KG1 (cell line): ENCODE measurements around the gene ORC3.
"Not testable (repeated sequence)": the region's sequence is repeated elsewhere in the genome, so short reads cannot be mapped to it uniquely, and the experiment has no call there.

ENCODE experiments used
- DNase-seq: peaks from one replicate; lab custom pipeline; 2025; lab: John Stamatoyannopoulos, UW

ORC3 gene

DNA sequence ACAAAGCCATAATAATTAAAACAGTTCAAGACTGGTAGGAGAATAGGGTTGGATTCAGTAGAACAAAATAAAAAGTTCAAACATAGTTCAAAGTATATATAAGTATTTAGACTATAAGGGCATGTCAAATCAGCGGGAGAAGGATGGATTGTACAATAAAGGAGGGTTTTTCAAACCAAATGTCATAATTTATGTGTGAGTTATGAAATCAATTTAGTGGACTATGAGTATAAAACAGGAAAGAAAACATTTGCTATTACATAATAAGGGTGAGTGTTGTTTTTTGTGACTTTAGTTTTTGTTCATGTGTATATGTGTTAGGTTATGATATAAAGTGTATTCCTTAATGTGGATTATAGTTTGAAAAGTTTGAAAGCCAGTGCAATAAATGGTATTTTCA is 10.6 kb downstream of the ORC3 start:
- no peak for DNase-seq

DNA sequence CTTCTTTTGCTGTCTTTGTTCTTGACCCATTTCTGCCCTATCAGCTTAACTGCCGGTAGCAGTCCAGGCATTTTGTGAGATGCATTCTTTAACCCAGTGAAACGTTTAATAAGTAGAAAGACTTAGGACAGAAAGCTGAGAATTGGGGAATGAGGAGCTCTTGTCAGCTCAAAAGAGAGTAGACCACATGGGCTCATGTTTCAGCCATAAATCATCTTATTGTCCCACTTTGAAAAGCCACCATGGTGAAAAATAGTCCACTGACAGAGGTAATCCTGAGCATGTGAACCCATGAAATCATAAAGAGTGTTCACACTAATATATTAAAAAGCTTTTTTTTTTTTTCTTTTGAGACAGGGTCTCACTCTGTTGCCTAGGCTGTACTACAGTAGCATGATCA is 16.3 kb downstream of the ORC3 start:
- DNase-seq, result no peak

DNA sequence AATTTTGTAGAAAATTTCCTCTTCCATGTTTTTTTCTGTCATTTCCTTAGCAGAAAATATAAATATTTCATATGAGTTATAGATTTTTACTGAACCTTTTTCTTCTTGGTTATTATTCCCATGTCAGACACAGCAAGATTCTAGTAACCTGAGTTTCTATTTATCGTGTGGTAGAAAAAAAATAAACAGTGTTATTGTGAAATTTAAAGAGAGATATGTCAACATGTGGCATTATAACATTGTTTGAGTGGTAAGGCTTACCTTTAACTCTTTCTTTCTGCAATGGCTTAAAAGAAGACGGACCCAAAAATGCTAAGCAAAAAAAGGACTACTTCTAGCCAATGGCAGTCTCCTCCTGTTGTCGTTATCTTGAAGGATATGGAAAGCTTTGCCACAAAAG is 18.9 kb downstream of the ORC3 start:
- no peak for DNase-seq

DNA sequence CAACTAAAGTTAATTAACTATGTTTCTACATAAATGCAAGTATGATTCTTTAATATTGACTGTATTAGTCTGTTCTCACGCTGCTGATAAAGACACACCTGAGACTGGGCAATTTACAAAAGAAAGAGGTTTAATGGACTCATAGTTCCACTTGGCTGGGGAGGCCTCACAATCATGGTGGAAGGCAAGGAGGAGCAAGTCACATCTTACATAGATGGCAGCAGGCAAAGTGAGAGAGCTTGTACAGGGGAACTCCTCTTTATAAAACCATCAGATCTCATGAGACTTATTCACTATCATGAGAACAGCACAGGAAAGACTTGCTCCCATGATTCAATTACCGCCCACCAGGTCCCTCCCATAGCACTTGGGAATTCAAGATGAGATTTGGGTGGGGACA is 23.1 kb downstream of the ORC3 start:
- not testable (repeated sequence) for DNase-seq

DNA sequence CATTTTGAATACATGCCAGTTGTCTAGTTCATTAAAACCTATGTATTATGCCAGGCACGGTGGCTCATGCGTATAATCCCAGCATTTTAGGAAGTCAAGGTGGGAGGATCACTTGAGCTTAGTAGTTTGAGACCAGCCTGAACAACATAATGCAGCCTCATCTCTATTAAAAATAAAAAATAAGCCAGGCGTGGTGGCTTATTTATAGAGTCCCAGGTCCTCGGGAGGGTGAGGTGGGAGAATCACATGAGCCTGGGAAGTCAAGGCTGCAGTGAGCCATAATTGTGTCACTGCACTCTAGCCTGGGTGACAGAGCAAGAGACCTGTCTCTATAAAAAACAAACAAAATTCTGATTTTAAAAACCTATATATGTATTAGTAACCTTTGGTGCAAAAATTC is 27.5 kb downstream of the ORC3 start:
- DNase-seq, result no peak

DNA sequence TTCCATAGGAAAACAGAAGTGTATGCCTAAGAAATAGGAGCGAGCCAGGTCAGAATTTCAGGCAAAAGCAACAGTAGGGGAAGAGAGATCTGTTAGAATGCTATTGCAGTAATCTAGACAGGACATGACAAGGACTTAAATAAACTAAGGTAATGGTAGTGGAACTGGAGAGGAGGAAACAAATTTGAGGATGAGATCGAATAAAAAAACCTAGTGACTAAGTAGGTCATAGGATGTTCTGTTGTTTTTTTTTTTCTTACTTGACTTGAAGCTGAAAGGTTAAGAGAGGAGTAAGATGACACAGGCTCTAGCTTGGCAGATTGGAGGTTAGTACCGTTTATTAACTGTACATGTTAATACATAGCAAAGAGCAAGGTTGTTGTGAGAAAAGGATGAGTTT is 28.6 kb downstream of the ORC3 start:
- DNase-seq, result no peak

DNA sequence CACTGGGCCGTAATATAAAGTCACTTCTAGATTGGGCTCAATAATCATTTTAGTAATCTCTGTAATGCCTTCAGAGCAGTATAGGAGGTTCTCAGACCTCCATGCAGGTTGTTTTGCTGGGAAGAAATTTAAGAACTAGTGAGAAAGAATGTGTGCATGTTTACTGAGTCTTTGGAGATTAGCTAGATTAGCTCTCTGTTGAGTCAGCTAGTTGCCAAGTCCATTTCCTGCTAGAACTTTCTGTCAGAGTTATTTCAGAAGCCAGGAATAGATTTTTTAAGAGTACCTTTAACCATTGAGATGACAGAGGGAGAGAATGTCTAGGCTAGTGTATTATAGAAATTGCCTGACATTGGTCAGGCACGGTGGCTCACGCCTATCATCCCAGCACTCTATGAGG is 33.3 kb downstream of the ORC3 start:
- no peak for DNase-seq

DNA sequence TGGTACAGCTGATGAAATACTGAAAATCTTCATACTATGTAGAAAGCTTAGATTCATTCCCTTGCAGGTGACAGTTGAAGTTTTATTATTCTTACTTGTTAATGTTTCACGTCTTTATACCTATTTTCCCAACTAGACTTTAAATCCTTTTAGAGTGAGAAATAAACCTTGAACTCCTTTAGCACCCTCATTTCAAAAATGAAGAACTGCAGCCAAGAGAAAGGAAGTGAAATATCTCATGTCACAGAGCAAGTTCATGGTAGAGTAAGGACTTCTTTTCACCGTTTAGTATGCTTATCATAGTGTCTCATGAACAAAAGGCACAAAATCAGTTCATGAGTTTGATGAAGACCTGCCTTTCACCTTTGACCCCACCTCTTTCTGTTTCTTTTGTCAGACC is 38.5 kb downstream of the ORC3 start:
- DNase-seq, result no peak

DNA sequence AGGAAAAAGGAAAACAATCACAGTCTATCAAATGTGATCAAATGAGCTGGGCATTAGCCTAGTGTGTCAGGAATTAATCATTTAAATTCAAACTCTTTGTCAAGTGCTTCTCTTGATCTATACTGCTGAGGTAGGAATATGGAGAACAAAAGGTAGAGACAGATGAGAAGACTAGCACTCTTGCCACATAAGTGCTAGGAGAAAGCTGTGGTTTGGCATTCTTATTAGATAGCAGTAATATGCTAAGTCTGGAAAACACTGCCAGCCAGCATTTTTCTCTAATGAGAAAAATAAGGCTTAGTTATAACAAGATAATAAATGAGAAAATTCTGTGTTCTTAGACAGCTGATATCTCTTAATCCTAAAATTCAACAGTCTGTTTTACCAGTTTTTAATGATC is 38.9 kb downstream of the ORC3 start:
- DNase-seq, result no peak

DNA sequence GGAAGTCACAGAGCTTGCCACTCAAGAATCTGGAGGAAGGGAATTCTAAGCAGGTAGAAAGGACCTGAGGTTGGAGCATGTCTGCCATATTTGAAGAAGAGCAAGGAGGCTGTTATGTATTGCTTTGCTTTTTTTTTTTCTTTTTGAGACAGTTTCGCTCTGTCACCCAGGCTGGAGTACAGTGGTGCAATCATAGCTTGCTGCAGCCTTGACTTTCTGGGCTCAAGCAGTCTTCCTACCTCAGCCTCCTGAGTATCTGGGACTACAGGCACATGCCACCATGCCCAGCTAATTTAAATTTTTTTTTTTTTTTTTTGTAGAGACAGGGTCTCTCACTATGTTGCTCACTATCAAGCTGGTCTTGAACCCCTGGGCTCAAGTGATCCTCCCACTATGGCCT is 40.8 kb downstream of the ORC3 start:
- DNase-seq, result no peak

DNA sequence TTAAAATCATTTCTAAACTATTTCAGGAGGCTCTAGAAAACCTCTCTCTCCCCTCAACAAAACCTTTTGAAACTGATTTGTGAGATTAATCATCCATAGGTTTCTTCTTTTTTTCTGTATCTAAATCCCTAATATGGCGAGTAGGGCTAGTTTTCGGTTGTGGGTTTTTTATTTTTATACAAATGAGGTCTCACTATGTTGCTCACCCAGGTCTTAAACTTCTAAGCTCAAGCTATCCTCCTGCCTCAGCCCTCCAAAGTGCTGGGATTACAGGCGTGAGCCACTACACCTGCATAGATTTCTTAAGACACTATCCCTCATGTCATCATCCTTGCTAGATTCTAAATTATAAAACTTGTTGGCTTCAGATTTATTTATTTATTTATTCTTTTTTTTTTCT is 43.9 kb downstream of the ORC3 start:
- DNase-seq, result no peak

DNA sequence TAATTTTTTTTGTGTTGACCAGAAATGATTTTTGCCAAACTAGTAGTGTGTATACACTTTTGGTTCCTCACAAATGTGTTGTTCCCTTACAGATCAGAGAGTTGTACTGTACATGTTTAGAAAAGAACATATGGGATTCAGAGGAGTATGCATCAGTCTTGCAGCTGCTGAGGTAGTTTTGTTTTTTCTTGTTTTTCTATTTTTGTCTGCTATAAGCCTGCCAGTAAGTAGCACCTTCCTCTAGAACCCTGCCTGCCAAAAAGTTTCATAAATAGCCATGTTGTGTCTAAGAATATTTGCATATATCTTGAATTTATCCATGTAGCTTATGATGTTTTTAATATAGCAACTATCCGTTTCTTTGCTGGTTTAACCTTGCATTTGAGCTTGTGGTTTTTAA is 46.4 kb downstream of the ORC3 start:
- DNase-seq, result no peak

DNA sequence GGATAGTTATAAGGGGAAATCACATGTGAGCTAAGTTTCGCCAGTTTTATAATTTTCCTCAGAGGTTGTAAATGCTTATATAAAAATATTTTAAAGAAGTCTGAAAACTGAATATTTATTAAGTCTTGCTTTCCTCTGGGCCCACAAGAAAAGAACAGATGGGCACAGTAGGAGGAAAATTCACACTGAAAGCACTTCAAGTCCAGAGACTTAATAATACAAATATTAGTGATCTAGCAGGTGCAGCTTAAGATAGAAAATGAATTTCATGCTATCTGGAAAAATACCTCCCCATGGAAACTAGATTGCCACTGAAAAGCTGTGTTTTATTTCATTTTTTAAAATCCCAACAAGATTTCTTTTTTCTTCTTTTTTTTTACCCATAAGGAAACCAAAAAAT is 47.2 kb downstream of the ORC3 start:
- DNase-seq, result no peak

DNA sequence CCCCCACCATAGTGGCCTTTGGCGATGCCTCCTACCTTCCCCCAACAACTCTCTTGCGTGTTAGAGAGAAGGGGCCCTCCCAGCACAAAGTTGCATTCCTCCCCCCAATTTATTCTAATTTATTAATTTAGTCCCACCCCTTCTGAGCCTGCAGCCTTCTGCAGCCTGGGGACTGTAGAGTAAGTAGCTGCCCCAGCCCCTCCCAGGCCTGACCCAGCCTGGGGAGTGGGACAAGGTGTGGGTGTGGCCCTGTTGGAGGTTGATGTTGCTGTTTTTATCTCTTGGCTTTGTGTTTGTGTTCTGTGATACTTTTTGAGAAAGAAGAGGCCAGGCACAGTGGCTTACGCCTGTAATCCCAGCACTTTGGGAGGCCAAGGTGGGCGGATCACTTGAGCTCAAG is 49.4 kb downstream of the ORC3 start:
- no peak for DNase-seq

DNA sequence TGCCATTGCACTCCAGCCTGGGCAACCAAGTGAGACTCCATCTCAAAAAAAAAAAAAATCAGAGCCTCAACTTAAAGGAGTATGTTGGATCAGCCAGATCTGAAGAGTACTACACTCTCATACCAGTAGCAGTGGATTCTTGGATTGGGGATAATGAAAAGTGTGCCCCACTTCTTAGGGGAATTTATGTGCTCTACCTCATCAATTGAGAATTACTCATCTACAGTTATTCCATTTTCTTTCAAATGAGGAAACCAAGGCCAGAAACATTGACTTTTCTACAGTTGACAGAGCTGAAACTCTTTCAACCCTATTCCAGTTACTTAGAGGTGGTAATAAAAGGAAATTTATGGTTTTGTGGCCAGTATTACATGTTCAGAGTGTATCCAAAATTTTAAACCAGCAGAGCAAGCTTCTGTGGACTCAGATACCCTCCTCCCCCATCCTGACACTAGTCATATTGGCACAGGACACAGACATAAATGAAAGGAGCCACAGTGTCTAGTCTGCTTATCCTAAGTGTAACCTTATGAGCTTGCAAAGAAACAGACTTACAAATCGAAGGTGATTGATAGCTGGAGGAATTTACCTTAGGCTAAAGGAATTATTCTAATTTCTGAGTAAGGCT is 51.2 kb downstream of the ORC3 start:
- DNase-seq, result no peak

DNA sequence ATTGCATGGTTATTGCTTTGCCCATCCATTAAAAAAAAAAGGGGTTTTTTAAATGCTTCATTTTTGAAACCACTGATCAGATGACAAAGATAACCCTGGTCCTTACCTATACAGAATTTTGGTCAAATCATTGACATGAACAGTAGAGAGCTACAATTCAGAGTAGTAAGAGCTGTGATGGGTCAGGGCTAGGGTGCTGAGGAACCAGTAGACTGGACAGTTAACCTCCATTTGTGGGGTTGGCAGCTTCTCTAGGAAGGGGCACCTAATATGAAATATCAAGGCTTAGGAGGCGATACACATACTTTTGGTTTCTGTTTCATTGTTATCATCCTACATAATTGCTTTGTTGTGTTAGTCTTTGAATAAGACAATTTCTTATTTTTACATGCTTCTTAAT is 55.1 kb downstream of the ORC3 start:
- no peak for DNase-seq

DNA sequence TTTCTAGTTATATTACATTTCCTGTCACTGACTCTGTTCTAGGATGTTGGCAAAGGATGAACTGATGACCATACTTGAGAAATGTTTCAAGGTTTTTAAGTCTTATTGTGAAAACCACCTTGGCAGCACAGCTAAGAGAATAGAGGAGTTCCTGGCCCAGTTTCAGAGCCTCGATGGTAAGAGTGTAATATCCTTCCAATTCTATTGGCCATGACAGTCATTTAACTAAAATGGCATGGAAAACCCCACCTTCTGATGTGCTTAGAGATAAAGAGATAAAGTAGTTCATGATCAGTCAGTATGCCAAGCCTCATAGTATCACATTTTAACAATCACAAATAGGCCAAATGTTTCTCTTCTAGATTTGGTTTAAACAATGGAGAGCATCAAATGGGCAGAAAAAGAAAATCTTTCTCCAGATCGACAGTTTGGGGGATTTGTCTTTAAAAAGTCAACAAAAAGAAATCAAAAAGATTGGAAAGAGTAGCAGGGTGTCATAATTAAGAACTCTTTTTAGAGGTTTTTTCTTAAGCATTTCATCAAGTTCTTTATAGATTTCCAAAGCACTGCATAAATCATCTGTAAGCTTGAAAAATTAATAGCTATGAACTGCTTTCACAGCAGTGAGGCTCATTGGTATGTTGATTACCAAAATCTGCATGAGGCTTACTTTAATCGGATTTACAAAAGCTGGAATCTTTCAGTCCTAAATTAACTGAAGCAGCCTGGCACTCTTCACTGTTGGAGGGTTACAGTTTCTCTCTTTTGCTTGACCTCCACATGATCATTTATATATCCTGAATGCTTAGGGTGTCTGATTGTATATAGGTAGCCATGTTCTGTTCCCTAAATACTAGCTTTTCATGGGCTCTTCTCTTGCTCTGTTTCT is 63.4 kb downstream of the ORC3 start:
- DNase-seq, result no peak

DNA sequence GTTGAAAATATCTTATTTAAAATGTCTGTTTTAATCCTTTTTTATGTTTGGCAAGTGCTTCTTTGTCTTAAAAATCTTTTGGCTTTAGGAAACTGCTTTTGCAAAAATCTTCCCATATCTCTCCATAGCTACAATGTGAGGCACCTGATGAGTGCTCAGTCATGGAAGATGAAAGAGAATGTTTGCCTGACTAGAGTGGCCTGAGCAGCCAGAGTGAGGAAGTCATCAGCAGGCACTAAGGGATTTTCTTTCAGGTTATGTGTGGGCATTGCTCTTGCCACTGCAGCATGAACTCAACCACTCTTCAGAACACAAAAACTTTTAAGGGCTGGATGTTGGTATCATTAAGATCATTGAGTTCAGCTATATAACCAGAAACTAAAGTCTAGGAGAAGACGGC is 64.2 kb downstream of the ORC3 start:
- no peak for DNase-seq

DNA sequence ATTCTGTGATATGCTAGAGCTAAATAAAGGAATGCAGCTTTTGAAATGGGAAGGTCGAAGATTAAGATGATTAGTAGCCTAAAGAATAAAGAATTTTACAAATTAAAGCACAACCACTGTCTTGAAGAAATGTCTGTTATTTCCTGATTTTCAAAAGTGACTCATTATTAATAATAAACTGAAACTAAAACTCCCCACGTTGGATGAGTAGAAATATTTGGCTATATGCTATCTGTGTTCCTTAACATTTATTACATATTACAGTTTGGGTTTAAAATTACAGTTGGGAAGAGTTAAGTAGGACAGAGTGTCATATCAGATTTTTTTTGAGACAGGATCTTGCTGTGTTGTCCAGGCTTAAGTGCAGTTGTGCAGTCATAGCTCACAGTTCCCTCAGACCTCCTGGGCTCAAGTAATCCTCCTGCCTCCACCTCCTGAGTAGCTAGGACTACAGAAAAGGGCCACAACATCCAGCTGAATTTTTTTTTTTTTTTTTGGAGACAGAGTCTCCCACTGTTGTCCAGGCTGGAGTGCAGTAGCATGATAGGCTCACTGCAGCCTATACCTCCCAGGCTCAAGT is 65.0 kb downstream of the ORC3 start:
- no peak for DNase-seq

DNA sequence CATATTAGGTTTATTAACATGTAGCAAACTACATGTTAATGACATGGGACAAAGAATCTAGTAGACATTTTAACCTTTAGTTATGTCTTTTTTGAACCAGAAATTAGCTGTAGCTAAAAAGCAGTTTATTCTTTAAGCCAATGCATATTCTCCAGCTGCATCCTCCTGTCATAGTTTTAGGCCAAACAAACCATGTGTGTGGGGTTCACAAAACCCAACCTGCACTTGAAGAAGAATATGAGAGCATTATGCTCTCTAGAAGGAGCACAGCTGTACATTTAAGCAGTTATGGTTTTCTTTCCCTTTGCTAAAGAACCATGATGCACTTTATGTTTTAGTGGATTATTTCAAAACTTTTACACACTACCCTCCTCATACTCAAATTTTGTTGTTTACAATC is 65.9 kb downstream of the ORC3 start:
- no peak for DNase-seq

DNA sequence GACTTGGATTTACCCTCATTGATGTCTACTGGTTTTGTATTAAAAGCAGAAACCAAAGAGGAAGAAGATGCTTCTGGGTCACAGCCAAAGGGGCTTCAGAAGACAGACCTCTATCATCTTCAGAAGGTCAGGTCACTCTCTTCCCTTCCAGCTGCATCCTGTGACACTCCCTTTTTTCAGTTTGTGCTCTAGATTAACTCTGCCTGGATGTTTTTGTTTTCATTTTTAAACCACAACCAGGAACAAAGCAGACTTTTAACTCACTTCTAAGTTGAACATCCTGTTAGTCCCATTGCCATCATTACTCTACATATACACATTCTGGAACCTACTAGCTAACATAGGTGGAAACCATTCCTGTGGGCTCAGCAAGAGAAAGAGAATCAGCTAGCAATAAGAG is 66.9 kb downstream of the ORC3 start:
- DNase-seq, result no peak

DNA sequence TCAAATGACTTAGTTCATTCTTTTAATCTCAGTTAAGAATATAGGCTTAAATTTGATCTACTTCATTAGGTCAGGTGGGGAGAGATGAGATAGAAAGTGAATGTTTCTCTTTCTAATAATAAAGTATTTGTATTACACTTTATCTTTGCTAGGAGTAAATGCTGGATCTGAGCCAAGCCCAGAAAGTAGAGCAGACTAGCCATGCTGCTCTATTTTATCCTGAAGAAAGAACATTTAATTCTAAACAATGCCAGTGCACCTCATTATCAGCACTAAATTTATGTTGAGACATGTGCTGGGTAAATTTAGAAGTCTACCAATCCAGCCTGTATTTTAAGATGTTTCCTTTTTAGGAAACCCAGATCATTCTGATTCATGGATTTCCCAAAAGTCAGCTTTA is 68.6 kb downstream of the ORC3 start:
- DNase-seq, result no peak

DNA sequence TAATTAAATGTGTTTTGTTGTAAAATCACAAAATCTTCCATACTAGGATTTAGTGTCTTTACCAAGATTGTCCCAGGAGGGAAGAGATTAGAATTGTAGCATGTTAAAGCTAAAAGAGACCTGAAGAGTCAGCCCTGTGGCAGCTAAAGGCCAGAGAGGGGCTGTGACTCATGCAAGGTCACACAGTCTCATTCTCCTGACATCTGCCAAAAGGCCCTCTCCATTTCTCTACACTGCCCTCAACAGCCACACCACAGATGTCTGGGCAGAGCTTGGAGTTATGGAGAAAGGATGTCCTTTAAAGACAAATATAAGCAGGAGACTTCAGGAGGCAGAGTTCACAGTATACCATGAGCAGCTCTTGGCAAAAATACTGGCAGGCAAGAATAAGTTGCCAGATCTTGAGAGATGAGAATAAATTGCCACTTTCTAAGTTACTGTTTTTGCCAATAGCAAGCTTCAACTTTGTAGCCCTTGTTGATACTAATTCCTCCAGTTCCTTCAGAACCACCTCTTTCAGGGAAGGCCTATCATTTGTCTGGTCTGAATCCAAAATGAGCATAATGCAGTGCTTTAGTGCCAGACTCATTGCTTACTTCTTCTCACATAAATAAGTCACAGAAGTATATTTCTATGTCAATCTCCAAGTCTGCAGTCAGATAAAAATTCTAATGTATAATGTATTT is 70.4 kb downstream of the ORC3 start:
- DNase-seq, result no peak
